K562 (cell line): ENCODE measurements around the gene PRDM10. TPM values are rescaled to one million over a fixed set of nuclear protein-coding genes. Genes with fewer than 3 reads are reported as not detected.

ENCODE experiments used
- ATF3 ChIP-seq, 2 experiments: fragments of 450-650 bp in 1 of 2; sonication (generic) in 1 of 2; formaldehyde crosslinking in 1 of 2; IDR thresholded peaks in 1 of 2; conservative IDR thresholded peaks in 1 of 2; 2 replicates each; pipeline versions ENCODE4 v1.6.1 to v1.8.1; 2016 to 2023; ENCODE audit warnings: mild to moderate bottlenecking in 2 of 2, moderate library complexity in 2 of 2, inconsistent platforms in 1 of 2, missing genetic modification reagents in 1 of 2
- CREM ChIP-seq: IDR thresholded peaks from 2 replicates; pipeline ENCODE4 v1.6.1; 2014; ENCODE audit warnings: antibody characterized with exemption, low read depth
- FOSL1 ChIP-seq: fragments of 200-800 bp; sonication (Bioruptor generic); conservative IDR thresholded peaks from 2 replicates; pipeline ENCODE4 v1.6.1; 2016; ENCODE audit warnings: missing genetic modification characterization, missing compliant biosample characterization
- HDAC1 ChIP-seq, 2 experiments: fragments of 450-650 bp; IDR thresholded peaks; 2 replicates each; pipeline ENCODE4 v1.6.1; 2016 to 2017; ENCODE audit warnings: inconsistent platforms in 1 of 2, mild to moderate bottlenecking in 1 of 2, moderate library complexity in 1 of 2
- HDAC6 ChIP-seq: IDR thresholded peaks from 2 replicates; pipeline ENCODE4 v1.6.1; 2012; ENCODE audit warnings: low read depth, mild to moderate bottlenecking, control low read depth, inconsistent platforms, low read length, moderate library complexity
- IFI16 ChIP-seq: fragments of 250-450 bp; sonication (Bioruptor Pico); IDR thresholded peaks from 2 replicates; pipeline ENCODE4 v2.1.2; 2022; ENCODE audit warnings: mild to moderate bottlenecking, inconsistent platforms
- JUN ChIP-seq, 2 experiments: sonication (generic) in 1 of 2; formaldehyde crosslinking in 1 of 2; IDR thresholded peaks; 2 replicates each; pipeline versions ENCODE4 v1.6.1 to v1.8.0; 2012 to 2022; ENCODE audit warnings: borderline replicate concordance in 2 of 2, mild to moderate bottlenecking in 2 of 2, improper control_type of control experiment in 1 of 2, low read depth in 1 of 2, low read length in 1 of 2, missing genetic modification reagents in 1 of 2
- JUND ChIP-seq, 2 experiments: IDR thresholded peaks; 2 replicates in 1 of 2; 3 replicates in 1 of 2; pipeline ENCODE4 v1.6.1; 2011; ENCODE audit warnings: borderline replicate concordance in 2 of 2, low read depth in 2 of 2, low read length in 2 of 2, improper control_type of control experiment in 1 of 2, missing biosample characterization in 1 of 2, missing genetic modification characterization in 1 of 2, missing genetic modification reagents in 1 of 2
- KDM1A ChIP-seq, 2 experiments: fragments of 450-650 bp; IDR thresholded peaks; 2 replicates each; pipeline ENCODE4 v1.6.1; 2016; ENCODE audit warnings: mild to moderate bottlenecking in 2 of 2
- L3MBTL2 ChIP-seq: fragments of 450-650 bp; IDR thresholded peaks from 2 replicates; pipeline ENCODE4 v1.6.1; 2016; ENCODE audit warnings: mild to moderate bottlenecking, moderate library complexity
- MITF ChIP-seq: IDR thresholded peaks from 2 replicates; pipeline ENCODE4 v1.6.1; 2014; ENCODE audit warnings: antibody characterized with exemption
- NFXL1 ChIP-seq: fragments of 450-650 bp; formaldehyde crosslinking; IDR thresholded peaks from 2 replicates; pipeline ENCODE4 v1.4.0; 2021; ENCODE audit warnings: mild to moderate bottlenecking
- NR2C1 ChIP-seq, 2 experiments: fragments of 450-650 bp; IDR thresholded peaks; 2 replicates each; pipeline ENCODE4 v1.6.1; 2017; ENCODE audit warnings: mild to moderate bottlenecking in 2 of 2, antibody characterized with exemption in 1 of 2, inconsistent platforms in 1 of 2, missing compliant biosample characterization in 1 of 2, missing genetic modification characterization in 1 of 2
- NR2C2 ChIP-seq, 2 experiments: fragments of 200-800 bp in 1 of 2; sonication (Bioruptor generic) in 1 of 2; sonication (generic) in 1 of 2; formaldehyde crosslinking in 1 of 2; IDR thresholded peaks; 2 replicates each; pipeline versions ENCODE4 v1.6.1 to v1.8.0; 2016 to 2022; ENCODE audit warnings: mild to moderate bottlenecking in 1 of 2, missing compliant biosample characterization in 1 of 2, missing genetic modification characterization in 1 of 2, missing genetic modification reagents in 1 of 2
- SMARCA4 ChIP-seq: fragments of 450-650 bp; IDR thresholded peaks from 2 replicates; pipeline ENCODE4 v1.6.1; 2016
- TAF9B ChIP-seq: fragments of 450-650 bp; IDR thresholded peaks from 2 replicates; pipeline ENCODE4 v1.6.1; 2018; ENCODE audit warnings: mild to moderate bottlenecking; ENCODE audit not compliant: partially characterized antibody
- VEZF1 ChIP-seq: fragments of 200-800 bp; sonication (Bioruptor generic); IDR thresholded peaks from 2 replicates; pipeline ENCODE4 v1.6.1; 2017; ENCODE audit warnings: missing genetic modification characterization, missing compliant biosample characterization
- polyA plus RNA-seq, 8 experiments: library from polyadenylated mRNA; depleted of rRNA in 4 of 8; stranded (reverse) in 5 of 8; unstranded in 3 of 8; fragments of >200 nt; fragmentation: Nextera tagmentation in 2 of 8; fragmentation: Illumina TruSeq in 1 of 8; extraction: Ambion mirVana in 2 of 8; extraction: Trizol in 1 of 8; gene quantifications; 2 replicates each; pipeline versions ENCODE4 v1.2.1 to v1.2.3, GENCODE V29; 2011 to 2014; ENCODE audit warnings: inconsistent platforms in 1 of 8, missing spikeins in 1 of 8
- total RNA-seq, 7 experiments: library from RNA; depleted of rRNA in 6 of 7; stranded (reverse); fragments of >200 nt in 6 of 7; fragmentation: Illumina TruSeq in 2 of 7; extraction: Trizol in 2 of 7; gene quantifications; 2 replicates each; pipeline versions ENCODE4 v1.2.1 to v1.2.3, GENCODE V29; 2011 to 2021; ENCODE audit warnings: low replicate concordance in 1 of 7

PRDM10 gene
- total and polyA plus RNA-seq, 9 of the 15 experiments (the other 6 are each of a cell fraction or from before 2014, with no cell fraction given), result 0.89 to 9.3 (median 4.5) TPM

GRCh38 chr11:129960216-129961214 lies 42.1 kb downstream of the PRDM10 start (continued):
- TF ChIP-seq NR2C1 (IDR thresholded peaks at IDR 0.05) (peak; percentile 55; the same call in 1 of the 2 replicates), NR2C1 (tag; IDR thresholded peaks at IDR 0.05) (peak; percentile 77), JUND (IDR thresholded peaks at IDR 0.05; ENCODE audit: borderline replicate concordance, low read depth, low read length) (peak; percentile 77), JUND (tag; IDR thresholded peaks at IDR 0.05; ENCODE audit: borderline replicate concordance, low read depth, low read length) (peak; percentile 34; the same call in 1 of the 3 replicates), HDAC6 (no peak), ATF3 (IDR thresholded peaks at IDR 0.05) (peak; percentile 89), ATF3 (CRISPR knock-in tag; conservative IDR thresholded peaks at IDR 0.05) (no peak), NR2C2 (CRISPR knock-in tag; IDR thresholded peaks at IDR 0.05) (no peak), NR2C2 (tag; IDR thresholded peaks at IDR 0.05) (peak; percentile 74), KDM1A (IDR thresholded peaks at IDR 0.05) (peak; percentile 96 to 98), IFI16 (CRISPR knock-in tag) (no peak), NFXL1 (CRISPR knock-in tag) (no peak), L3MBTL2 (peak; percentile 31; the same call in 1 of the 2 replicates), JUN (IDR thresholded peaks at IDR 0.05; ENCODE audit: borderline replicate concordance, low read depth, low read length) (peak; percentile 53; the same call in 1 of the 2 replicates), JUN (CRISPR knock-in tag; IDR thresholded peaks at IDR 0.05; ENCODE audit: borderline replicate concordance) (no peak), TAF9B (peak; percentile 13), HDAC1 (IDR thresholded peaks at IDR 0.05) (peak in 1 of 2 experiments; percentile 51; a peak in 2 of 4 replicates), MITF (0 out of 2 replicates have a peak, but pooled peaks have one; percentile 8), SMARCA4 (peak; percentile 37; the same call in 1 of the 2 replicates), CREM (0 out of 2 replicates have a peak, but pooled peaks have one; percentile 29), VEZF1 (CRISPR knock-in tag) (no peak), FOSL1 (peak; percentile 97)
